Fibroblast of lung (primary cell): ENCODE data around the gene GAB1. TPM values are rescaled to one million over a fixed set of nuclear protein-coding genes. Genes with fewer than 3 reads are reported as not detected.
A peak's percentile ranks its signal among the peaks of the same experiment; 100 is the strongest.

ENCODE experiments used
- DNase-seq, 2 donors: peaks; one replicate each; pipeline versions ENCODE4 v3.0.0 to v3.0.0-alpha.2; 2010; ENCODE audit warnings: low read depth in 2 of 2
- H2AFZ ChIP-seq: 2 replicates; pipeline ENCODE4 v1.5.1; 2012; ENCODE audit warnings: low read length, control low read depth, inconsistent platforms
- H3K27ac ChIP-seq: 2 replicates; pipeline ENCODE4 v1.5.1; 2011; ENCODE audit warnings: low read length, control low read depth; ENCODE audit not compliant: insufficient read depth
- H3K27me3 ChIP-seq: 2 replicates; pipeline ENCODE4 v1.5.1; 2011; ENCODE audit warnings: mild to moderate bottlenecking, low read length; ENCODE audit not compliant: control insufficient read depth, insufficient read depth
- H3K36me3 ChIP-seq: 2 replicates; pipeline ENCODE4 v1.5.1; 2011; ENCODE audit warnings: low read length; ENCODE audit not compliant: control insufficient read depth, insufficient read depth
- H3K4me1 ChIP-seq: 2 replicates; pipeline ENCODE4 v1.5.1; 2011; ENCODE audit warnings: low read length; ENCODE audit not compliant: control insufficient read depth, insufficient read depth; ENCODE audit errors: extremely low read depth
- H3K4me2 ChIP-seq: 2 replicates; pipeline ENCODE4 v1.5.1; 2011; ENCODE audit warnings: low read length, control low read depth; ENCODE audit not compliant: insufficient read depth; ENCODE audit errors: extremely low read depth
- H3K4me3 ChIP-seq, 4 experiments: fragments of 200-600 bp in 1 of 4; sonication (generic) in 1 of 4; replicated peaks in 1 of 4; 2 replicates each; pipeline ENCODE4 v1.5.1; 2011 to 2016; ENCODE audit warnings: low read length in 4 of 4, low read depth in 3 of 4, mild to moderate bottlenecking in 3 of 4, control low read depth in 2 of 4, inconsistent platforms in 1 of 4, mixed read lengths in 1 of 4; ENCODE audit not compliant: insufficient read depth in 1 of 4; ENCODE audit errors: control extremely low read depth in 1 of 4
- H3K79me2 ChIP-seq: 2 replicates; pipeline ENCODE4 v1.5.1; 2012; ENCODE audit warnings: mild to moderate bottlenecking, low read length, inconsistent platforms; ENCODE audit not compliant: control insufficient read depth, insufficient read depth
- H3K9ac ChIP-seq: 2 replicates; pipeline ENCODE4 v1.5.1; 2011; ENCODE audit warnings: mild to moderate bottlenecking, low read length, control low read depth; ENCODE audit not compliant: insufficient read depth
- H3K9me3 ChIP-seq: 2 replicates; pipeline ENCODE4 v1.5.1; 2012; ENCODE audit warnings: low read depth, low read length; ENCODE audit not compliant: control insufficient read depth, insufficient read depth
- H4K20me1 ChIP-seq: 2 replicates; pipeline ENCODE4 v1.5.1; 2011; ENCODE audit warnings: low read length; ENCODE audit not compliant: control insufficient read depth, insufficient read depth; ENCODE audit errors: extremely low read depth
- EZH2 ChIP-seq: IDR thresholded peaks from 2 replicates; pipeline ENCODE4 v1.5.1; 2012; ENCODE audit warnings: low read length, control low read depth, mild to moderate bottlenecking; ENCODE audit errors: missing control alignments
- polyA plus RNA-seq, 2 donors: library from polyadenylated mRNA; depleted of rRNA in 1 of 2; stranded (reverse) in 1 of 2; unstranded in 1 of 2; fragments of >200 nt; gene quantifications; 2 replicates each; pipeline ENCODE4 v1.2.1, GENCODE V29; 2011 to 2012; ENCODE audit warnings: missing spikeins in 1 of 2
- total RNA-seq: library from RNA; depleted of rRNA; stranded (reverse); fragments of >200 nt; gene quantifications from 2 replicates; pipeline ENCODE4 v1.2.1, GENCODE V29; 2014
- TF ChIP-seq, protein P1 (sequence below), 2 donors: IDR thresholded peaks in 1 of 2; conservative IDR thresholded peaks in 1 of 2; 1 replicate in 1 of 2; 2 replicates in 1 of 2; pipeline ENCODE4 v1.5.1; 2011 to 2012; ENCODE audit warnings: low read length in 2 of 2, control low read depth in 1 of 2, inconsistent platforms in 1 of 2, low read depth in 1 of 2, mild to moderate bottlenecking in 1 of 2

The GAB1 gene
- total and polyA plus RNA-seq, 2 donors (not counting 1 experiment from before 2014, with no cell fraction given): 10.6 to 18.0 TPM

DNA sequence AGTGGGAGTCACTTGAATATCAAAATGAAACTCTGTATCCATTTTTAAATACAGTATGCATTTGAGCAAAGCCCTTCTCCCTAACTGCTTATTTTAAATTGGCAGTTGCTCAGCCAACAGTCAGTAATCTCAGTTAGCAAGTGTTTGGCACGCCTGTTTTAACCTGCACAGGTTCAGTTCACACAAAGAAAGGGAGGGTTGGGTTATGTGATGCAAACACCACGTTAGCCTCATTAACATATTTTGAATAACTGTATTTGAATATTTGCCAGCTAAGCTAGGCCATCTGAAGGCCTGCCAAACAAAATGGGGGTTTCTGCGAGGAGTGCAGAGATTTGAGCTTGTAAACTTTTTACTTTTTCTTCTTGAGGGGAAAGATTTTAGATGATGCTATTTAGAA lies 19.8 kb downstream of the GAB1 start:
- DNase-seq: no peak
- Histone ChIP-seq H3K4me1 (peaks cover 27% of the 10 kb centered on the region), H3K79me2 (peaks cover 17% of the 10 kb centered on the region), H3K9me3 (no peaks in the 10 kb centered on the region), H2AFZ (no peak overlapping the region), H3K27me3 (no peaks in the 10 kb centered on the region), H4K20me1 (peaks cover 2% of the 10 kb centered on the region), H3K27ac (no peak overlapping the region), H3K4me3 (no peak overlapping the region), H3K36me3 (no peaks in the 10 kb centered on the region), H3K4me2 (peak overlapping the region; percentile 52), H3K9ac (no peak overlapping the region)
- TF ChIP-seq EZH2: no peak
- TF ChIP-seq, protein P1, sequence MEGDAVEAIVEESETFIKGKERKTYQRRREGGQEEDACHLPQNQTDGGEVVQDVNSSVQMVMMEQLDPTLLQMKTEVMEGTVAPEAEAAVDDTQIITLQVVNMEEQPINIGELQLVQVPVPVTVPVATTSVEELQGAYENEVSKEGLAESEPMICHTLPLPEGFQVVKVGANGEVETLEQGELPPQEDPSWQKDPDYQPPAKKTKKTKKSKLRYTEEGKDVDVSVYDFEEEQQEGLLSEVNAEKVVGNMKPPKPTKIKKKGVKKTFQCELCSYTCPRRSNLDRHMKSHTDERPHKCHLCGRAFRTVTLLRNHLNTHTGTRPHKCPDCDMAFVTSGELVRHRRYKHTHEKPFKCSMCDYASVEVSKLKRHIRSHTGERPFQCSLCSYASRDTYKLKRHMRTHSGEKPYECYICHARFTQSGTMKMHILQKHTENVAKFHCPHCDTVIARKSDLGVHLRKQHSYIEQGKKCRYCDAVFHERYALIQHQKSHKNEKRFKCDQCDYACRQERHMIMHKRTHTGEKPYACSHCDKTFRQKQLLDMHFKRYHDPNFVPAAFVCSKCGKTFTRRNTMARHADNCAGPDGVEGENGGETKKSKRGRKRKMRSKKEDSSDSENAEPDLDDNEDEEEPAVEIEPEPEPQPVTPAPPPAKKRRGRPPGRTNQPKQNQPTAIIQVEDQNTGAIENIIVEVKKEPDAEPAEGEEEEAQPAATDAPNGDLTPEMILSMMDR (conservative IDR thresholded peaks at IDR 0.05 in 1 of 2, IDR thresholded peaks at IDR 0.05 in 1 of 2; ENCODE audit: low read depth in 1 of 2, low read length in 2 of 2): no peak

DNA sequence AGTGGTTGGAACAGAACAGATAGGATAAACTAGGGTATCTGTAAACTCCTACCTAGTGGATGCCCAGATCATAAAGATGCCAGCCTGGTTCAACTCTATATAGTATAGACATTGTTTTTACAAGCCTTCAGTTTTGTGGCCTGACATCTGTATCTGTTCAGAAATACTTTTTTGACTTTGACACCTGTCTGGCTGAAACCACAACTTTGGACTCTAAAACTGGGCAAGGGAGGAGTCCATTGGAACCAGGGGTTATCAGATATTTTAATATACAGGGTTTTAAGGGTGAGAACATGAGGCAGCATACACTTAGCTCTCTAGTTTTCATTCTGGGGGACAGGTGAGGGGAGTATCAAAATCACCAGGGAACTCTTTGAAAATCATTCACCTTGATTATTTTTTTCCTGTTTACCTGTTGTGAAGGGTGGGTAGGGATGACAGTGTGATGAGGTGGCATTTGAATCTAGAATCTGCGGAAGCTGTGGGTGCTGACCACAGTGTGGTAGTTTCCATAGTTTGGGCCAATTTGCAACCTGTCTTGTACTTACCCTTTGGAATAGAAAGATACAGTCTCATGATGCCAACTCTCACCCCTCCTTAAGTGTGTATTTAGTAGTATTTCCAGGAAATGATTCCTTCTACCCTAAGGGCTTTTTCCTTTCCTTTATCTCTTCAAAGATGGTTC lies 20.6 kb downstream of the GAB1 start:
- H3K79me2 ChIP-seq: peaks cover 21% of the 10 kb centered on the region
- peaks cover 2% of the 10 kb centered on the region for H4K20me1 ChIP-seq
- no peaks in the 10 kb centered on the region for H3K9me3 ChIP-seq
- no peak overlapping the region for H3K4me3 ChIP-seq
- no peak overlapping the region for H3K4me2 ChIP-seq
- H3K27ac ChIP-seq: no peak overlapping the region
- TF ChIP-seq EZH2: no peak
- TF ChIP-seq, protein P1 (conservative IDR thresholded peaks at IDR 0.05 in 1 of 2, IDR thresholded peaks at IDR 0.05 in 1 of 2; ENCODE audit: low read depth in 1 of 2, low read length in 2 of 2): no peak
- H2AFZ ChIP-seq: no peak overlapping the region
- H3K4me1 ChIP-seq: peaks cover 24% of the 10 kb centered on the region
- no peak for DNase-seq
- no peaks in the 10 kb centered on the region for H3K27me3 ChIP-seq
- no peak overlapping the region for H3K9ac ChIP-seq
- no peaks in the 10 kb centered on the region for H3K36me3 ChIP-seq

DNA sequence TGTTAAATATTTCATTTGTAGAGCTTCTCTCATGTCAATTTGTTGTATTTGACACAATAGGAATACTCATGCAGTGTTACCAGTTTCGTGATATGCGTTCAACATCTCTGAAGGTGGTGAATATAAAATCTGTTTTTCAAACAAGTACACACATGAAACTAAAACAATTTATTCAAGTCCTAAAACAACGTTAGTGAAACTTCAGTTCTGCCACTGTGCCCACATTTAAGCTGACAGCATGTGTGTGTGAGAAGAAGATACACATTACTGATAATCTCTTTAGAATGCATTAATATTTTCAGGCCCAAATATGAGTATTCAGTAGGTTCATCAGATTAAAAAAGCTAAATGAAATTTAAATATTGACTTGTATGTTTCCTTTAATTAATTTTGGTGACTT lies 21.7 kb downstream of the GAB1 start:
- H3K27me3 ChIP-seq: no peaks in the 10 kb centered on the region
- H3K9ac ChIP-seq: no peak overlapping the region
- no peak overlapping the region for H3K4me3 ChIP-seq
- TF ChIP-seq EZH2: no peak
- TF ChIP-seq, protein P1 (conservative IDR thresholded peaks at IDR 0.05 in 1 of 2, IDR thresholded peaks at IDR 0.05 in 1 of 2; ENCODE audit: low read depth in 1 of 2, low read length in 2 of 2): no peak
- DNase-seq: no peak
- peaks cover 24% of the 10 kb centered on the region for H3K4me1 ChIP-seq
- peaks cover 2% of the 10 kb centered on the region for H4K20me1 ChIP-seq
- peak overlapping the region; percentile 78 for H3K27ac ChIP-seq
- no peak overlapping the region for H2AFZ ChIP-seq
- peak overlapping the region; percentile 80 for H3K4me2 ChIP-seq
- no peaks in the 10 kb centered on the region for H3K36me3 ChIP-seq
- H3K79me2 ChIP-seq: peaks cover 28% of the 10 kb centered on the region
- H3K9me3 ChIP-seq: no peaks in the 10 kb centered on the region
